A549 (cell line): ENCODE measurements around the gene DNAJB4.

Experiments used
- CHD2 ChIP-seq: fragments of 150-350 bp; IDR thresholded peaks from 2 replicates; pipeline ENCODE4 v1.6.1; 2014; ENCODE audit warnings: low read length; ENCODE audit not compliant: partially characterized antibody
- TF ChIP-seq, protein P1 (sequence below): fragments of >200 bp; sonication (Bioruptor Twin); formaldehyde crosslinking; IDR thresholded peaks from 3 replicates; pipeline ENCODE4 v1.5.1; 2016

DNA sequence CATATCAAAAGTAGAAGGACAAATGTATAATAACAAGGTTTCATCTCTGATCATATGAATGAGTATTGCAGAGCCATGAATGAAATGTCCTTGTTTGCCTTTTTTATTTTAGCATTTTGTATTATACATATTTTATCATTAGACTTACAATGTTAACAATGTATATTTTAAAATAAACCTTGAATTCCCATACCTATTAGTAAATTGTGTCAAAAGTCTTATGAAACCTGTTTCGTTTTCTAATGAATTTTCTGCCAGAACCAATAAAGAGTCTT is 646 bp downstream of the DNAJB4 start:
- TF ChIP-seq, protein P1, sequence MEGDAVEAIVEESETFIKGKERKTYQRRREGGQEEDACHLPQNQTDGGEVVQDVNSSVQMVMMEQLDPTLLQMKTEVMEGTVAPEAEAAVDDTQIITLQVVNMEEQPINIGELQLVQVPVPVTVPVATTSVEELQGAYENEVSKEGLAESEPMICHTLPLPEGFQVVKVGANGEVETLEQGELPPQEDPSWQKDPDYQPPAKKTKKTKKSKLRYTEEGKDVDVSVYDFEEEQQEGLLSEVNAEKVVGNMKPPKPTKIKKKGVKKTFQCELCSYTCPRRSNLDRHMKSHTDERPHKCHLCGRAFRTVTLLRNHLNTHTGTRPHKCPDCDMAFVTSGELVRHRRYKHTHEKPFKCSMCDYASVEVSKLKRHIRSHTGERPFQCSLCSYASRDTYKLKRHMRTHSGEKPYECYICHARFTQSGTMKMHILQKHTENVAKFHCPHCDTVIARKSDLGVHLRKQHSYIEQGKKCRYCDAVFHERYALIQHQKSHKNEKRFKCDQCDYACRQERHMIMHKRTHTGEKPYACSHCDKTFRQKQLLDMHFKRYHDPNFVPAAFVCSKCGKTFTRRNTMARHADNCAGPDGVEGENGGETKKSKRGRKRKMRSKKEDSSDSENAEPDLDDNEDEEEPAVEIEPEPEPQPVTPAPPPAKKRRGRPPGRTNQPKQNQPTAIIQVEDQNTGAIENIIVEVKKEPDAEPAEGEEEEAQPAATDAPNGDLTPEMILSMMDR = no peak
- no peak for TF ChIP-seq CHD2
